Thoracic aorta (tissue), 2 donors: Measurements from ENCODE around the gene ANKRD33B. TPM values are rescaled to one million over a fixed set of nuclear protein-coding genes. Genes with fewer than 3 reads are reported as not detected.

Experiments
- ATAC-seq: fragments of 150-250 bp; one replicate; pipeline ENCODE4 v1.8.0; 2017; ENCODE audit warnings: low read depth; ENCODE audit not compliant: insufficient number of reproducible peaks, low FRiP score
- DNase-seq: peaks from one replicate; pipeline ENCODE4 v3.0.0-alpha.2; 2020; ENCODE audit warnings: low spot score
- H3K27ac ChIP-seq, 2 donors: fragments of 200-600 bp; sonication (generic); 1 replicate in 1 of 2; 2 replicates in 1 of 2; pipeline ENCODE4 v1.5.1; 2016; ENCODE audit warnings: mild to moderate bottlenecking in 2 of 2, moderate library complexity in 2 of 2
- H3K27me3 ChIP-seq: fragments of 200-600 bp; sonication (generic); replicated peaks from 2 replicates; pipeline ENCODE4 v1.6.0; 2016; ENCODE audit warnings: mild to moderate bottlenecking; ENCODE audit not compliant: insufficient read depth
- H3K36me3 ChIP-seq: fragments of 200-600 bp; sonication (generic); one replicate; pipeline ENCODE4 v1.5.1; 2016
- H3K4me1 ChIP-seq, 2 donors: fragments of 200-600 bp; sonication (generic); 1 replicate in 1 of 2; 2 replicates in 1 of 2; pipeline versions ENCODE4 v1.5.1 to v1.6.0; 2016; ENCODE audit warnings: low read depth in 2 of 2, mild to moderate bottlenecking in 1 of 2; ENCODE audit not compliant: control insufficient read depth in 1 of 2
- H3K4me3 ChIP-seq: fragments of 200-600 bp; sonication (generic); 2 replicates; pipeline ENCODE4 v1.5.1; 2016; ENCODE audit warnings: mild to moderate bottlenecking
- H3K9me3 ChIP-seq: fragments of 200-600 bp; sonication (generic); 2 replicates; pipeline ENCODE4 v1.5.1; 2016
- total RNA-seq, 2 donors: library from RNA; depleted of rRNA; stranded (reverse); fragments of >200 nt; gene quantifications; one replicate each; pipeline versions ENCODE4 v1.1.0 to v1.2.3, GENCODE V29; 2016
- TF ChIP-seq, protein P1 (sequence below): fragments of 200-600 bp; sonication (generic); IDR thresholded peaks from one replicate; pipeline ENCODE4 v1.5.1; 2019; ENCODE audit warnings: antibody characterized with exemption

The ANKRD33B gene
- total RNA-seq, 2 donors from 2014 or later: 4.9 to 5.7 TPM

DNA sequence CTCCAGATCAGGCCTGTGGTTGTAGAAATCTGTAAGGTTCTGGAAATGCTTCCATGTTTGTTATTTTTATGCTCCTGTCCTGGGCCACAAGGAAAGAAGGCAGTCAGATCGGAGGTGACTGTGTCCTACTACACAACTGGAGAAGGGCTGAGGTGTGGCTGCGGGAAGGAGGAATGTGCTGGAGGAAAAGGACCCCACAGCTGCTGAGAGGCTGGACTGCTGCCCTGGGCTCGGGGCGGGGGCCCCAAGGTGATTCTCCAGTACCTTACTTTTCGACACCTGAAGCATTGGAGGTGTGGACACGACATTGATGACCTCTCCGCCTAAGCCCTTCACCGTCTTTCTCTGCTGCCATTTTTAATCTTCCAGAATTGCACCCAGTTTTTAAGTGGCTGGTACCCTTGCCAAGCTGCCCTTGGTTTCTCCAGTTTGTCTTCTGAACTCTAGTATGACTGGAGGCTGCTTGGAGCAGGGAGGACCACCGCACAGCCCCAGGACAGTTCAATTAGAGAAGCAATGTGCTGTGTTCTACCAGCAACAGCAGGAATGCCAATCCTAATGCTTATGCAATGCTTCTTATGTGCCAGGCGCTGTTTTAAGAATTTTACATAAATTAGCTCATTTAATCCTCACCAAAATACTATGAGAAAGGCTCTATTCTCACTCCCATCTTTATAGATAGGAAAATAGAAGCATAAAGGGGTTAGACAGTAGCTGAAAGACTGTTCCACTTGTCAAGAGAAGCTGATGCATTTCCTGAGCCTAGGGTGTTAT lies 13.5 kb upstream of the ANKRD33B start:
- Histone ChIP-seq H3K9me3 (no peaks in the 10 kb centered on the region), H3K4me1 (peaks cover 10 to 23% of the 10 kb centered on the region in 2 donors), H3K27ac (no peak overlapping the region), H3K27me3 (no peaks in the 10 kb centered on the region), H3K36me3 (no peaks in the 10 kb centered on the region), H3K4me3 (no peak overlapping the region)
- ATAC-seq (no peak), DNase-seq (no peak)
- TF ChIP-seq, protein P1, sequence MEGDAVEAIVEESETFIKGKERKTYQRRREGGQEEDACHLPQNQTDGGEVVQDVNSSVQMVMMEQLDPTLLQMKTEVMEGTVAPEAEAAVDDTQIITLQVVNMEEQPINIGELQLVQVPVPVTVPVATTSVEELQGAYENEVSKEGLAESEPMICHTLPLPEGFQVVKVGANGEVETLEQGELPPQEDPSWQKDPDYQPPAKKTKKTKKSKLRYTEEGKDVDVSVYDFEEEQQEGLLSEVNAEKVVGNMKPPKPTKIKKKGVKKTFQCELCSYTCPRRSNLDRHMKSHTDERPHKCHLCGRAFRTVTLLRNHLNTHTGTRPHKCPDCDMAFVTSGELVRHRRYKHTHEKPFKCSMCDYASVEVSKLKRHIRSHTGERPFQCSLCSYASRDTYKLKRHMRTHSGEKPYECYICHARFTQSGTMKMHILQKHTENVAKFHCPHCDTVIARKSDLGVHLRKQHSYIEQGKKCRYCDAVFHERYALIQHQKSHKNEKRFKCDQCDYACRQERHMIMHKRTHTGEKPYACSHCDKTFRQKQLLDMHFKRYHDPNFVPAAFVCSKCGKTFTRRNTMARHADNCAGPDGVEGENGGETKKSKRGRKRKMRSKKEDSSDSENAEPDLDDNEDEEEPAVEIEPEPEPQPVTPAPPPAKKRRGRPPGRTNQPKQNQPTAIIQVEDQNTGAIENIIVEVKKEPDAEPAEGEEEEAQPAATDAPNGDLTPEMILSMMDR: no peak

DNA sequence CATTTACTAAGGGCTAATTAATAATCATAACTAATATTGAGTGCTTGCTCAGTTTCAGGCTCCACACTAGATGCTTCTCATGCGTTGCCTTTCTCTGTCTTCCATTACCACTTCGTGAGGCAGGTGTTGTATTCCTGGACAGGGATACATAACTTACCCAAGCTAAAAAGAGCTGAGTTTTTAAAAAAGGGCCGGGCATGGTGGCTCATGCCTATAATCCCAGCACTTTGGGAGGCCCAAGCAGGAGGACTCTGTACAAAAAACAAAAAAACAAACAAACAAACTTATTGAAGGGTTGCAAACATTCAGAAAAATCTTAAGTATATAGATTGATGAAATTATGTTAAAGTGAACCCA lies 12.1 kb upstream of the ANKRD33B start:
- ATAC-seq: no peak
- Histone ChIP-seq H3K4me1 (peaks cover 10 to 23% of the 10 kb centered on the region in 2 donors), H3K27me3 (no peaks in the 10 kb centered on the region), H3K4me3 (no peak overlapping the region), H3K9me3 (no peaks in the 10 kb centered on the region), H3K36me3 (no peaks in the 10 kb centered on the region), H3K27ac (no peak overlapping the region)
- TF ChIP-seq, protein P1: no peak
- DNase-seq: no peak

DNA sequence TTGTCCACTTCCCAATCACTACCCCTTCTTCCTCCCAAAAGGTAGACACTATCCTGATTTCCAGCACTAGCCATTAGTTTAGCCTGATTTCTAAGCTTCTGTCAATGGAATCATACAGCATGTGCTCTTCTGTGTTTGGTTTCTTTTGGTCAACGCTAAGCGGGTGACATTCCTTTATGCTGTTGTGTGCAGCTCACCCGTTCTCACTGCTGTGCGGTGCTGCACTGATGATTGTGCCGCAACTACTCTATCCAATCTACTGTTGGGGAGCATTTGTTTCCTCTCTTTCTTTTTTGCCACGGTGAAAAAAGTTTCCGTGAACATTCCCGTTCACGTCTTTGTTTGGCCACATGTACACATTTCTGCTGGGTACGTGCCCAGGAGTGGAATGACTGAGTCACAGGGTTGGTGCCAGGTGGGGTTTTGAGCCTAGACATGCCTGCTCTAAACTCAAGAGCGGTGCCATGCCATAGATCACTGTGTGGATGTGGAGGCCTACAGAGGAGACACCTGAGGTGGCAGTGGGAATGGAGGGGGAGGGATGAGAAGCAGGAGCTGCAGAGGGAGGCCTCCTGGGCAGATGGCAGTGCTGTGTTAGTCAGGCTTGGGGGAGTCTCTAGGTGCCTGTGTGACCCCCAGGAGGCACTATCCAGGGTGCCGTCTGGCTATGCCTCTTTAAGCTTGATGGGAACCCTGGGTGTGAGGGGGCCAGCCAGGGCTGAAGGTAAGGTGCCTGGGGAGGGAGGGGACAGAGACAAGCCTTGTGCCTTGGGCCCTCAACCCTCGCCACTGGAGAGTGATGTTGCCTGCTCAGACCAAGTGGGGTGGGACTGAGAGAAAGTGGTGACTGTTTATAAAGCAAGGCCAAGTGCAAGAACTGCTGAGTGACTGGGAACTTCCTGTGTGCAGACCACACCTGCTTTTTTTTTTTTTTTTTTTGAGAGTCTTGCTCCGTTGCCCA lies 11.4 kb upstream of the ANKRD33B start:
- no peak overlapping the region for H3K27ac ChIP-seq
- no peak for DNase-seq
- H3K9me3 ChIP-seq: no peaks in the 10 kb centered on the region
- ATAC-seq: no peak
- H3K27me3 ChIP-seq: no peaks in the 10 kb centered on the region
- no peaks in the 10 kb centered on the region for H3K36me3 ChIP-seq
- TF ChIP-seq, protein P1: no peak
- H3K4me1 ChIP-seq: peaks cover 10 to 23% of the 10 kb centered on the region in 2 donors
- H3K4me3 ChIP-seq: no peak overlapping the region

DNA sequence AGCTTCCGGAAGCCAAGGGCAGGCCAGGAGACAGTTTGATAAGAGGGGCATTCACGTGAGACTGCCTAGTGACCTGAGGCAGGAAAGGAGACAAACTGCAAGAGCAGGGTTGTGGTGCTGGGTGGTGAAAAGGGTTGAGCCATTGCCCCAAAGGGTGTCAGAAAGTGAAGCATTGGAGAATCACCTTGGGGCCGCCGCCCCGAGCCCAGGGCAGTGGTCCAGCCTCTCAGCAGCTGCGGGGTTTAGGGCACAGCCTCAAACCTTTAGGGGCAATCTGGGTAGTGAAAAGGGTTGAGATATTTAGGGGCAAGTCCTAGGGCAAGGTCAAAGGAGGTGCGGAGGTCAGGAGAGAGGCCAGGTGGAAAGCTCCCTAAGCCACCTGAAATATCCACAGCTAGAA lies 10.4 kb upstream of the ANKRD33B start:
- Histone ChIP-seq H3K4me3 (no peak overlapping the region), H3K36me3 (no peaks in the 10 kb centered on the region), H3K9me3 (no peaks in the 10 kb centered on the region), H3K27ac (no peak overlapping the region), H3K4me1 (peaks cover 10 to 23% of the 10 kb centered on the region in 2 donors), H3K27me3 (no peaks in the 10 kb centered on the region)
- DNase-seq (no peak), ATAC-seq (no peak)
- TF ChIP-seq, protein P1: no peak

DNA sequence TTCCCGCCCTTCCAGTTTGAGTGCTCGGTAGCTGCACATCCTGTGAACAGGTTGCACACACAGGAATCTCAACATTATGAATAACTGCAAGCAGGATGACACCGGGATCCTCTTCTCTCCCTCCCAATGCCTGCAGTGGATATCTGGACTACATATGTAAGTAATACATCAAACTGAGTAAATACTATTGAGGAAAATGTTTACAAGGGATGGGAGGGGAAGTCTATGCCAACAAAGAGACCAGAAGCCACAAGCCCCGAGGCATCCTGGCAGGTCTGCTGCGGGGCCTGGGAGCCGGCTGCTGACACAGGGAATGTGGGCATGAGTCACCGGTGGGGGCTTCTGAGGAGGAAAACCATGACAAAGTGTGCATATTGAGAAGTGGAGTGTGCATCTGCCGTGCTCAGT lies 8.6 kb upstream of the ANKRD33B start:
- ATAC-seq: no peak

More for the DNA sequence above, 8.6 kb upstream of the ANKRD33B start:
- Histone ChIP-seq H3K9me3 (no peaks in the 10 kb centered on the region), H3K27ac (no peak overlapping the region), H3K4me3 (no peak overlapping the region), H3K4me1 (peaks cover 10 to 23% of the 10 kb centered on the region in 2 donors), H3K36me3 (no peaks in the 10 kb centered on the region), H3K27me3 (no peaks in the 10 kb centered on the region)
- no peak for DNase-seq
- TF ChIP-seq, protein P1: no peak
